AG04449 (cell line): ENCODE measurements around the gene GPR160.
A peak's percentile ranks its signal among the peaks of the same experiment; 100 is the strongest.

Experiments
- CTCF ChIA-PET: fragments of 350-600 bp; formaldehyde crosslinking; extraction: SDS; loops from one replicate; lab custom pipeline; 2021; ENCODE audit warnings: antibody characterized with exemption; lab: Yijun Ruan, JAX
- POLR2A ChIA-PET: fragments of 400-600, 350-600 bp; formaldehyde crosslinking; extraction: SDS; loops from one replicate; lab custom pipeline; 2020; ENCODE audit warnings: antibody characterized with exemption, inconsistent platforms; lab: Yijun Ruan, JAX
- DNase-seq: peaks from one replicate; pipeline ENCODE4 v3.0.0-alpha.2; 2010; ENCODE audit warnings: low read depth, low spot score
- H3K4me3 ChIP-seq: 2 replicates; pipeline ENCODE4 v1.5.1; 2011; ENCODE audit warnings: low read depth, mild to moderate bottlenecking, control low read depth, low read length
- TF ChIP-seq, protein P1 (sequence below): IDR thresholded peaks from one replicate; pipeline ENCODE4 v1.5.1; 2011; ENCODE audit warnings: mild to moderate bottlenecking, moderate library complexity, low read length, control low read depth, inconsistent platforms; ENCODE audit not compliant: insufficient read depth; ENCODE audit errors: missing control alignments

GPR160 gene

GRCh38 chr3:170038434-170039110 is 777 bp downstream of the GPR160 start:
- ChIA-PET POLR2A (no interaction called here), CTCF (interaction anchor here (0.9 kb wide), 1 partner anchor 11 kb away, joined by 3 read pairs; no protein-coding TSS in a partner anchor)
- H3K4me3 ChIP-seq = peak overlapping the region; percentile 46
- TF ChIP-seq, protein P1, sequence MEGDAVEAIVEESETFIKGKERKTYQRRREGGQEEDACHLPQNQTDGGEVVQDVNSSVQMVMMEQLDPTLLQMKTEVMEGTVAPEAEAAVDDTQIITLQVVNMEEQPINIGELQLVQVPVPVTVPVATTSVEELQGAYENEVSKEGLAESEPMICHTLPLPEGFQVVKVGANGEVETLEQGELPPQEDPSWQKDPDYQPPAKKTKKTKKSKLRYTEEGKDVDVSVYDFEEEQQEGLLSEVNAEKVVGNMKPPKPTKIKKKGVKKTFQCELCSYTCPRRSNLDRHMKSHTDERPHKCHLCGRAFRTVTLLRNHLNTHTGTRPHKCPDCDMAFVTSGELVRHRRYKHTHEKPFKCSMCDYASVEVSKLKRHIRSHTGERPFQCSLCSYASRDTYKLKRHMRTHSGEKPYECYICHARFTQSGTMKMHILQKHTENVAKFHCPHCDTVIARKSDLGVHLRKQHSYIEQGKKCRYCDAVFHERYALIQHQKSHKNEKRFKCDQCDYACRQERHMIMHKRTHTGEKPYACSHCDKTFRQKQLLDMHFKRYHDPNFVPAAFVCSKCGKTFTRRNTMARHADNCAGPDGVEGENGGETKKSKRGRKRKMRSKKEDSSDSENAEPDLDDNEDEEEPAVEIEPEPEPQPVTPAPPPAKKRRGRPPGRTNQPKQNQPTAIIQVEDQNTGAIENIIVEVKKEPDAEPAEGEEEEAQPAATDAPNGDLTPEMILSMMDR = no peak
- DNase-seq = no peak

DNA sequence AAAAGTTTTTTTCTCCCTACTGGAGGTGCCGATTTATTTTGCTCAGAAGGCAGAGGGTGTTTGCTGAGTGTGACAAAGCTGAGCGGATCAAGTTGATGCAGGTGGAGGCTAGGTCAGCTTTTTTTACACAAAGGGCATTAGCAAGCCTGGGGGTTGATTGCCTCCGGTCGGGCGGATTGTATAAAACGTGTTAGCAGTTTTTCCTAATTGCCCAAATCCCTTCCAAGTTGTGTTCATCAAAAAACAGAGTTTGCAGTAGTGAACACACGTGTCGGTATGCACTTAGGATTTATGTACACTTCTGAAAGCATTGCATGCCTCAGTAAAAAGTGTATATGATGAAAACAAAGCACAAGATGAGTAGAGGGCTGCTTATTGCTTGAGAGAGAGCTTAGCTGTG is 2.6 kb downstream of the GPR160 start:
- TF ChIP-seq, protein P1 = no peak
- no peak for DNase-seq
- ChIA-PET POLR2A (no interaction called here), CTCF (interaction anchor here (0.7 to 1.8 kb wide), 3 partner anchors 39 to 278 kb away, joined by 3 to 4 read pairs (median 4); no protein-coding TSS in a partner anchor)
- no peak overlapping the region for H3K4me3 ChIP-seq

DNA sequence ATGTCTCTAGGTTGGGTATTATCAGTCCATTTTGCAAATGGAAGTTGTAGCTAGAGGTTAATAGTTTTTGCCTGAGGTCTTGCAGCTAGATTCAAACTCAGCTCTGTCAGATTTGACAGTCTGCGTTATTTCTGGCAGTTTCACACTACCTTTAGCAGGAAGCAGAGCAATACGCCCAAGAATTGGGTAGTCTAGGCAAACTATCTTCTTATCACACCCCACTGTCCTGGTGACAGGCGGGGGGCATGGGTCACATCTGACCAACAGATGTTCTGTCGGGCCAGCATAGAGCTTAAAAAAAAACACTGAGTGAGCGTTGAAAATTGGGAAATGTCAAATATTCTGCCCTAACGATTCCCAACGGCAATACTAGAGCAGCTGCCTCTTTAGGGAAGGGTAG is 5.7 kb downstream of the GPR160 start:
- TF ChIP-seq, protein P1 = no peak

GRCh38 chr3:170044271-170044670 is 6.5 kb downstream of the GPR160 start:
- DNase-seq = no peak
- POLR2A ChIA-PET = no interaction called here
- TF ChIP-seq, protein P1 = no peak
- no peak overlapping the region for H3K4me3 ChIP-seq
- CTCF ChIA-PET = interaction anchor here (1.1 kb wide), 1 partner anchor 10 kb away, joined by 4 read pairs; no protein-coding TSS in a partner anchor

More for the DNA sequence above, 5.7 kb downstream of the GPR160 start:
- CTCF ChIA-PET = no interaction called here
- POLR2A ChIA-PET = no interaction called here
- H3K4me3 ChIP-seq = no peak overlapping the region
- no peak for DNase-seq

- H3K4me3 ChIP-seq = no peak overlapping the region
- no peak for DNase-seq
- POLR2A ChIA-PET = no interaction called here
- TF ChIP-seq, protein P1 = no peak
- CTCF ChIA-PET = interaction anchor here (1.1 kb wide), 1 partner anchor 9 kb away, joined by 4 read pairs; no protein-coding TSS in a partner anchor
These were observed 7.0 kb downstream of the GPR160 start for GRCh38 chr3:170044795-170045244.
